Endothelial cell of umbilical vein (primary cell): Measurements from ENCODE around the gene FGD5. TPM values are rescaled to one million over a fixed set of nuclear protein-coding genes. Genes with fewer than 3 reads are reported as not detected.

Experiments used
- BruUV-seq: library from RNA; stranded (reverse); fragments of 400-500 nt; replicated peaks from 2 replicates; lab custom pipeline; 2021; lab: Mats Ljungman, UMichigan
- CTCF ChIA-PET: fragments of 300-600, 350-600 bp; sonication (Branson Sonifier 250); formaldehyde crosslinking; loops from one replicate; lab custom pipeline; 2021; ENCODE audit warnings: antibody characterized with exemption, inconsistent platforms; lab: Charles Lee
- POLR2A ChIA-PET: fragments of 300-600, 350-600 bp; sonication (Branson Sonifier 250); formaldehyde crosslinking; loops from one replicate; lab custom pipeline; 2021; ENCODE audit warnings: antibody characterized with exemption, inconsistent platforms; lab: Charles Lee
- DNase-seq: peaks from one replicate; pipeline ENCODE4 v3.0.0-alpha.2; 2011; ENCODE audit warnings: low read depth, low spot score
- FAIRE-seq: peaks from 2 replicates; lab custom pipeline; 2011; peaks lifted over from hg19 to GRCh38; lab: Jason Lieb, UNC
- H2AFZ ChIP-seq: 2 replicates; pipeline ENCODE4 v1.6.0; 2012; ENCODE audit warnings: low read depth, low read length, control low read depth, inconsistent platforms
- H3K27ac ChIP-seq: 2 replicates; pipeline ENCODE4 v1.5.1; 2011; ENCODE audit warnings: low read depth, mild to moderate bottlenecking, control low read depth, low read length, moderate library complexity; ENCODE audit not compliant: insufficient read depth
- H3K27me3 ChIP-seq, 2 experiments: 2 replicates each; pipeline versions ENCODE4 v1.6.0 to v1.6.1; 2011; ENCODE audit warnings: low read length in 2 of 2, mixed read lengths in 1 of 2; ENCODE audit not compliant: control insufficient read depth in 2 of 2, insufficient read depth in 2 of 2
- H3K36me3 ChIP-seq, 2 experiments: 2 replicates in 1 of 2; 3 replicates in 1 of 2; pipeline ENCODE4 v1.5.1; 2011; ENCODE audit warnings: low read length in 2 of 2, mild to moderate bottlenecking in 1 of 2, moderate library complexity in 1 of 2; ENCODE audit not compliant: control insufficient read depth in 2 of 2, insufficient read depth in 2 of 2; ENCODE audit errors: extremely low read depth in 1 of 2
- H3K4me1 ChIP-seq: 3 replicates; pipeline ENCODE4 v1.5.1; 2011; ENCODE audit warnings: mild to moderate bottlenecking, low read length; ENCODE audit not compliant: control insufficient read depth, insufficient read depth; ENCODE audit errors: extremely low read depth
- H3K4me2 ChIP-seq: 2 replicates; pipeline ENCODE4 v1.6.1; 2011; ENCODE audit warnings: low read length, control low read depth, mixed read lengths; ENCODE audit not compliant: insufficient read depth
- H3K4me3 ChIP-seq, 3 experiments: fragments of 200-600 bp in 1 of 3; sonication (generic), shearing (Covaris generic) in 1 of 3; replicated peaks in 1 of 3; 2 replicates each; pipeline ENCODE4 v1.5.1; 2011 to 2016; ENCODE audit warnings: control low read depth in 3 of 3, low read length in 3 of 3, mild to moderate bottlenecking in 2 of 3, inconsistent platforms in 1 of 3, low read depth in 1 of 3, moderate library complexity in 1 of 3; ENCODE audit not compliant: insufficient read depth in 1 of 3
- H3K79me2 ChIP-seq: 2 replicates; pipeline ENCODE4 v1.6.0; 2012; ENCODE audit warnings: low read length, inconsistent platforms; ENCODE audit not compliant: control insufficient read depth, insufficient read depth
- H3K9ac ChIP-seq: replicated peaks from 2 replicates; pipeline ENCODE3; 2011; ENCODE audit warnings: low read length, control low read depth; ENCODE audit not compliant: insufficient read depth; ENCODE audit errors: extremely low read depth
- H3K9me1 ChIP-seq: replicated peaks from 3 replicates; pipeline ENCODE4 v1.6.0; 2011; ENCODE audit warnings: mild to moderate bottlenecking, low read length; ENCODE audit not compliant: control insufficient read depth, insufficient read depth; ENCODE audit errors: extremely low read depth
- H3K9me3 ChIP-seq: replicated peaks from 2 replicates; pipeline ENCODE4 v1.5.1; 2012; ENCODE audit warnings: low read length, inconsistent platforms; ENCODE audit not compliant: control insufficient read depth, insufficient read depth
- H4K20me1 ChIP-seq: replicated peaks from 2 replicates; pipeline ENCODE3; 2011; ENCODE audit warnings: mild to moderate bottlenecking, low read length; ENCODE audit not compliant: control insufficient read depth, insufficient read depth; ENCODE audit errors: extremely low read depth
- EZH2 ChIP-seq: IDR thresholded peaks from 2 replicates; pipeline ENCODE4 v1.6.1; 2012; ENCODE audit warnings: borderline replicate concordance, low read depth, mild to moderate bottlenecking, moderate library complexity, low read length, inconsistent platforms; ENCODE audit not compliant: severe bottlenecking
- FOS ChIP-seq: IDR thresholded peaks from 2 replicates; pipeline ENCODE4 v1.6.1; 2011; ENCODE audit warnings: mild to moderate bottlenecking, low read length, moderate library complexity, borderline replicate concordance; ENCODE audit not compliant: insufficient read depth
- GATA2 ChIP-seq: IDR thresholded peaks from 2 replicates; pipeline ENCODE4 v1.7.0; 2011; ENCODE audit warnings: low read depth, mild to moderate bottlenecking, moderate library complexity, mixed read lengths, low read length; ENCODE audit not compliant: insufficient read length, insufficient read depth
- JUN ChIP-seq: IDR thresholded peaks from 2 replicates; pipeline ENCODE4 v1.6.1; 2011; ENCODE audit warnings: borderline replicate concordance, low read depth; ENCODE audit not compliant: insufficient read length, insufficient read depth
- MYC ChIP-seq: IDR thresholded peaks from one replicate; pipeline ENCODE4 v1.6.1; 2011; ENCODE audit warnings: mild to moderate bottlenecking, low read depth, low read length
- POLR2A ChIP-seq: IDR thresholded peaks from 2 replicates; pipeline ENCODE4 v1.6.1; 2012; ENCODE audit warnings: low read depth, mild to moderate bottlenecking, control low read depth, low read length
- POLR2AphosphoS5 ChIP-seq: IDR thresholded peaks from 2 replicates; pipeline ENCODE4 v1.6.1; 2012; ENCODE audit warnings: low read depth, mild to moderate bottlenecking, control low read depth, low read length, moderate library complexity; ENCODE audit not compliant: insufficient read depth
- dilution Hi-C: fragments of 300-500 bp; cut with MboI; formaldehyde crosslinking; loops from one replicate; pipeline ENCODE4 v1.15.0; 2019; ENCODE audit warnings: low sequenced_read_pairs; ENCODE audit not compliant: extremely low pct_ligation_motif_present
- intact Hi-C: fragments of 100-400 bp; cut with micrococcal nuclease; formaldehyde crosslinking; loops from one replicate; pipeline ENCODE4 v1.10.0; 2022
- polyA plus RNA-seq, 4 experiments: library from polyadenylated mRNA; depleted of rRNA in 3 of 4; stranded (reverse) in 3 of 4; unstranded in 1 of 4; fragments of >200 nt; gene quantifications; 2 replicates each; pipeline versions ENCODE4 v1.2.1 to v1.2.3, GENCODE V29; 2011 to 2012; ENCODE audit warnings: missing spikeins in 1 of 4
- total RNA-seq: library from RNA; stranded (reverse); gene quantifications from 2 replicates; pipeline ENCODE4 v1.2.3, GENCODE V29; 2021
- TF ChIP-seq, protein P1 (sequence below), 2 donors: IDR thresholded peaks; 1 replicate in 1 of 2; 2 replicates in 1 of 2; pipeline ENCODE4 v1.5.1; 2011; ENCODE audit warnings: low read length in 2 of 2, mild to moderate bottlenecking in 2 of 2, moderate library complexity in 2 of 2, control low read depth in 1 of 2, inconsistent platforms in 1 of 2, low read depth in 1 of 2; ENCODE audit not compliant: insufficient read depth in 1 of 2; ENCODE audit errors: extremely low read depth in 1 of 2
- TF ChIP-seq, protein P2 (sequence below): IDR thresholded peaks from 2 replicates; pipeline ENCODE4 v1.6.1; 2011; ENCODE audit not compliant: insufficient read depth, insufficient read length

Gene FGD5
- total and polyA plus RNA-seq, 2 donors (not counting 3 experiments of a cell fraction or from before 2014, with no cell fraction given): 49.6 to 134 TPM

DNA sequence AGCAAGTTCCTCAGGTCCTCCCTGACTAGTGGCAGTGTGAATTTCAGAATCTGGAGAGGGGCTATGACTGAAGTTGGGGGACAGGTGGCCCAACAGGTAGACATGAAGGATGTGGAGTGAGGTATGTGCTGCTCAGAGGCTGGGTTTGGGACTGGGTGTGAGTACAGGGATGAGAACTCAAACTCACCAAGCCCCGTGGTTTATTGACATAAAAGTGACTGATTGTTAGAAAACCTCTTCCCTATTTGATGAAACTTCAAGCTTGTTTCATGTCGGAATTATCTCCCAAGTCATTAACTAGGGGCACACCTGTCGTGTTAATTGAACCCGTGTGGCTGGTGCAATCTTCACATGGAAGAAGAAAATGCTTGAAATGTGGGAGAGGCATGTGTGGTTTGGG is 27.1 kb downstream of the FGD5 start:
- H3K27ac ChIP-seq: no peak overlapping the region
- H3K36me3 ChIP-seq: no peaks in the 10 kb centered on the region
- no peak overlapping the region for H2AFZ ChIP-seq
- CTCF ChIA-PET: interaction anchor here (0.8 to 4.9 kb wide), 3 partner anchors 16 to 54 kb away, joined by 3 to 26 read pairs (median 4); no protein-coding TSS in a partner anchor
- intact Hi-C loops (loop anchor here (5.0 kb wide), 1 partner anchor 174 kb away; no protein-coding TSS in a partner anchor), dilution Hi-C loops (loop anchor here (10.0 kb wide), 1 partner anchor 61 kb away; no protein-coding TSS in a partner anchor)
- no peak for FAIRE-seq
- POLR2A ChIA-PET: no interaction called here
- H3K9me3 ChIP-seq: no peaks in the 10 kb centered on the region
- peaks cover 23% of the 10 kb centered on the region for H3K4me1 ChIP-seq
- peaks cover 79% of the 10 kb centered on the region for H3K79me2 ChIP-seq
- no peak for DNase-seq
- no peaks in the 10 kb centered on the region for H4K20me1 ChIP-seq
- H3K9ac ChIP-seq: no peak overlapping the region
- H3K9me1 ChIP-seq: no peaks in the 10 kb centered on the region
- no peak overlapping the region for H3K4me3 ChIP-seq
- TF ChIP-seq MYC (no peak), EZH2 (no peak)
- no TSS peak for BruUV-seq
- H3K4me2 ChIP-seq: no peak overlapping the region
- H3K27me3 ChIP-seq: no peaks in the 10 kb centered on the region

DNA sequence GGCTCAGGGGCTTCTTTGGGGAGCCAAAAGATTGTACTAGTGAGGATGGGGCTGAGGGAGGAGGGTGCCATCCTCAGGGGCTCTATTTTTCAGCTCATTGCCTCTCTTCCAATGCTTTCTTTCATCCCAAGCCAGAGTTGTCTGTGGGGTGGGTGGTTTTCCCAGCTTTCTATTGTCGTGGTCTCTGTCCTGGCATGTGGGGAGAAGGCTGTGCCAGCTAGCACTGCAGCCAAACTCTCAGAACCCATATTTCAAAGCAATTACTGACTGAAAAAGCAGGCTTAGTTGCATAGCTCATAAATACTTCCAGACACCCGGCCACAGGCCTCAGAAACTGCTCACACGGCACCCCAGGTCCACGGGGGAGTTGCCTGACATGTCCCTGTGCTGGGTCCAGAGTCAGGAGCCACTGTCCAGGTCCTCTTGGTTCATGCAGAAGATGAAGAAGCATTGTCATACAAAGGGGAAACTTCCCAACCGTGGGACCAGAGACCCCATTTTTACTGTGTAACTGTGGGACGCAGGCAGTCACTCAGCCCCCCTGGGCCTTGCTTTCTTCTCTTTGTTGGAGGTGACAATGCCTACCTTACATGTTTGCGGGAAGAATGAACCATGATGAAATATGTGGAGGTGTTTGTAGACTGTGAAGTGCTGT is 27.6 kb downstream of the FGD5 start:
- ChIA-PET POLR2A (no interaction called here), CTCF (interaction anchor here (0.8 to 4.9 kb wide), 3 partner anchors 17 to 55 kb away, joined by 3 to 26 read pairs (median 4); no protein-coding TSS in a partner anchor)
- Histone ChIP-seq H4K20me1 (no peaks in the 10 kb centered on the region), H3K4me2 (no peak overlapping the region), H3K27ac (no peak overlapping the region), H3K36me3 (no peaks in the 10 kb centered on the region), H3K4me3 (no peak overlapping the region), H3K9ac (no peak overlapping the region), H3K79me2 (peaks cover 80% of the 10 kb centered on the region), H3K9me1 (no peaks in the 10 kb centered on the region), H3K9me3 (no peaks in the 10 kb centered on the region), H2AFZ (no peak overlapping the region), H3K27me3 (no peaks in the 10 kb centered on the region), H3K4me1 (peaks cover 23% of the 10 kb centered on the region)
- TF ChIP-seq JUN (no peak), POLR2AphosphoS5 (no peak), EZH2 (no peak), MYC (no peak), FOS (no peak), GATA2 (no peak), POLR2A (no peak)
- TF ChIP-seq, protein P1, sequence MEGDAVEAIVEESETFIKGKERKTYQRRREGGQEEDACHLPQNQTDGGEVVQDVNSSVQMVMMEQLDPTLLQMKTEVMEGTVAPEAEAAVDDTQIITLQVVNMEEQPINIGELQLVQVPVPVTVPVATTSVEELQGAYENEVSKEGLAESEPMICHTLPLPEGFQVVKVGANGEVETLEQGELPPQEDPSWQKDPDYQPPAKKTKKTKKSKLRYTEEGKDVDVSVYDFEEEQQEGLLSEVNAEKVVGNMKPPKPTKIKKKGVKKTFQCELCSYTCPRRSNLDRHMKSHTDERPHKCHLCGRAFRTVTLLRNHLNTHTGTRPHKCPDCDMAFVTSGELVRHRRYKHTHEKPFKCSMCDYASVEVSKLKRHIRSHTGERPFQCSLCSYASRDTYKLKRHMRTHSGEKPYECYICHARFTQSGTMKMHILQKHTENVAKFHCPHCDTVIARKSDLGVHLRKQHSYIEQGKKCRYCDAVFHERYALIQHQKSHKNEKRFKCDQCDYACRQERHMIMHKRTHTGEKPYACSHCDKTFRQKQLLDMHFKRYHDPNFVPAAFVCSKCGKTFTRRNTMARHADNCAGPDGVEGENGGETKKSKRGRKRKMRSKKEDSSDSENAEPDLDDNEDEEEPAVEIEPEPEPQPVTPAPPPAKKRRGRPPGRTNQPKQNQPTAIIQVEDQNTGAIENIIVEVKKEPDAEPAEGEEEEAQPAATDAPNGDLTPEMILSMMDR (IDR thresholded peaks at IDR 0.05; ENCODE audit: extremely low read depth in 1 of 2, insufficient read depth in 1 of 2, low read depth in 1 of 2, low read length in 2 of 2): no peak
- TF ChIP-seq, protein P2, sequence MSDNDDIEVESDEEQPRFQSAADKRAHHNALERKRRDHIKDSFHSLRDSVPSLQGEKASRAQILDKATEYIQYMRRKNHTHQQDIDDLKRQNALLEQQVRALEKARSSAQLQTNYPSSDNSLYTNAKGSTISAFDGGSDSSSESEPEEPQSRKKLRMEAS: no peak
- intact Hi-C loops (loop anchor here (5.0 kb wide), 1 partner anchor 174 kb away; no protein-coding TSS in a partner anchor), dilution Hi-C loops (loop anchor here (10.0 kb wide), 1 partner anchor 62 kb away; no protein-coding TSS in a partner anchor)
- BruUV-seq: no TSS peak
- FAIRE-seq (peak; percentile 21), DNase-seq (no peak)
